Measurements from ENCODE around the gene RBM48. TPM values are rescaled to one million over a fixed set of nuclear protein-coding genes. Genes with fewer than 3 reads are reported as not detected.

The RBM48 gene
- total RNA-seq, 2 experiments from 2014 or later = 11.7 to 14.0 TPM

Other genes with a start within 250 kb of the RBM48 start
- gene GATAD1, start 81.3 kb upstream of the RBM48 start, total RNA-seq = 10 to 100 TPM; 19.4 to 21.2 TPM
- not detected for gene ERVW-1, start 50.8 kb upstream of the RBM48 start, total RNA-seq
- 10 to 100 TPM; 16.9 to 17.0 TPM for gene PEX1, start 275 bp upstream of the RBM48 start, total RNA-seq
- gene FAM133B, start 61.6 kb downstream of the RBM48 start, total RNA-seq = 10 to 100 TPM; 21.7 to 25.5 TPM

Measured in activated CD4-positive, alpha-beta memory T cell treated with anti-CD3 and anti-CD28 coated beads for 36 hours (primary cell).